IMR-90 (cell line): ENCODE results near the gene SLC38A1.

ENCODE experiments used
- CEBPB ChIP-seq: IDR thresholded peaks from 2 replicates; pipeline ENCODE4 v1.6.1; 2012; ENCODE audit warnings: low read depth, low read length, improper control_type of control experiment
- ELK1 ChIP-seq: fragments of 150-350 bp; IDR thresholded peaks from 2 replicates; pipeline ENCODE4 v1.6.1; 2016; ENCODE audit warnings: low read depth, mild to moderate bottlenecking, low read length, moderate library complexity, borderline replicate concordance
- MAFK ChIP-seq: IDR thresholded peaks from 2 replicates; pipeline ENCODE4 v1.6.1; 2012; ENCODE audit warnings: low read depth, low read length, improper control_type of control experiment
- MXI1 ChIP-seq: IDR thresholded peaks from 2 replicates; pipeline ENCODE4 v1.6.1; 2012; ENCODE audit warnings: low read depth, mild to moderate bottlenecking, low read length, moderate library complexity, borderline replicate concordance
- POLR2A ChIP-seq: IDR thresholded peaks from 2 replicates; pipeline ENCODE4 v1.6.1; 2012; ENCODE audit warnings: mild to moderate bottlenecking, low read depth, low read length
- RAD21 ChIP-seq: IDR thresholded peaks from 2 replicates; pipeline ENCODE4 v1.6.1; 2012; ENCODE audit warnings: low read length, improper control_type of control experiment
- RFX5 ChIP-seq: IDR thresholded peaks from 2 replicates; pipeline ENCODE4 v1.8.0; 2012; ENCODE audit warnings: low read depth, mild to moderate bottlenecking, low read length, moderate library complexity
- SMC3 ChIP-seq: fragments of 150-350 bp; IDR thresholded peaks from 2 replicates; pipeline ENCODE4 v1.6.1; 2016; ENCODE audit warnings: low read depth, mild to moderate bottlenecking, antibody characterized with exemption, low read length, moderate library complexity
- TF ChIP-seq, protein P1 (sequence below): conservative IDR thresholded peaks from 2 replicates; pipeline ENCODE4 v1.5.1; 2012; ENCODE audit warnings: mild to moderate bottlenecking, low read depth, low read length, improper control_type of control experiment

- TF ChIP-seq, protein P1, sequence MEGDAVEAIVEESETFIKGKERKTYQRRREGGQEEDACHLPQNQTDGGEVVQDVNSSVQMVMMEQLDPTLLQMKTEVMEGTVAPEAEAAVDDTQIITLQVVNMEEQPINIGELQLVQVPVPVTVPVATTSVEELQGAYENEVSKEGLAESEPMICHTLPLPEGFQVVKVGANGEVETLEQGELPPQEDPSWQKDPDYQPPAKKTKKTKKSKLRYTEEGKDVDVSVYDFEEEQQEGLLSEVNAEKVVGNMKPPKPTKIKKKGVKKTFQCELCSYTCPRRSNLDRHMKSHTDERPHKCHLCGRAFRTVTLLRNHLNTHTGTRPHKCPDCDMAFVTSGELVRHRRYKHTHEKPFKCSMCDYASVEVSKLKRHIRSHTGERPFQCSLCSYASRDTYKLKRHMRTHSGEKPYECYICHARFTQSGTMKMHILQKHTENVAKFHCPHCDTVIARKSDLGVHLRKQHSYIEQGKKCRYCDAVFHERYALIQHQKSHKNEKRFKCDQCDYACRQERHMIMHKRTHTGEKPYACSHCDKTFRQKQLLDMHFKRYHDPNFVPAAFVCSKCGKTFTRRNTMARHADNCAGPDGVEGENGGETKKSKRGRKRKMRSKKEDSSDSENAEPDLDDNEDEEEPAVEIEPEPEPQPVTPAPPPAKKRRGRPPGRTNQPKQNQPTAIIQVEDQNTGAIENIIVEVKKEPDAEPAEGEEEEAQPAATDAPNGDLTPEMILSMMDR = no peak
- TF ChIP-seq MAFK = no peak
- no peak for TF ChIP-seq RFX5
- no peak for TF ChIP-seq RAD21
- no peak for TF ChIP-seq SMC3
- no peak for TF ChIP-seq ELK1
- no peak for TF ChIP-seq POLR2A
- TF ChIP-seq CEBPB = no peak
- no peak for TF ChIP-seq MXI1
Measured at GRCh38 chr12:46177837-46178608, 90.8 kb downstream of the SLC38A1 start.
